K562 (cell line): ENCODE results near the gene RAD54L. TPM values are rescaled to one million over a fixed set of nuclear protein-coding genes. Genes with fewer than 3 reads are reported as not detected.

ENCODE experiments used
- FOXK2 ChIP-seq, 2 experiments: fragments of 450-650 bp; IDR thresholded peaks in 1 of 2; conservative IDR thresholded peaks in 1 of 2; 2 replicates each; pipeline ENCODE4 v1.6.1; 2016; ENCODE audit warnings: low read depth in 2 of 2, mild to moderate bottlenecking in 1 of 2
- JUN ChIP-seq, 2 experiments: sonication (generic) in 1 of 2; formaldehyde crosslinking in 1 of 2; IDR thresholded peaks; 2 replicates each; pipeline versions ENCODE4 v1.6.1 to v1.8.0; 2012 to 2022; ENCODE audit warnings: borderline replicate concordance in 2 of 2, mild to moderate bottlenecking in 2 of 2, improper control_type of control experiment in 1 of 2, low read depth in 1 of 2, low read length in 1 of 2, missing genetic modification reagents in 1 of 2
- MECOM ChIP-seq: fragments of 250-450 bp; sonication (Bioruptor Pico); IDR thresholded peaks from 2 replicates; pipeline ENCODE4 v1.8.0; 2022; ENCODE audit warnings: inconsistent platforms
- NFE2L1 ChIP-seq: fragments of 450-650 bp; IDR thresholded peaks from 2 replicates; pipeline ENCODE4 v1.6.1; 2016; ENCODE audit warnings: missing genetic modification characterization, low read depth, mild to moderate bottlenecking, missing compliant biosample characterization, moderate library complexity, borderline replicate concordance
- SLC30A9 ChIP-seq: fragments of 250-450 bp; sonication (Bioruptor Pico); IDR thresholded peaks from 2 replicates; pipeline ENCODE4 v1.8.0; 2022; ENCODE audit warnings: mild to moderate bottlenecking, moderate library complexity
- SMAD1 ChIP-seq: fragments of 150-350 bp; IDR thresholded peaks from 2 replicates; pipeline ENCODE4 v1.6.1; 2014; ENCODE audit warnings: low read length, low read depth; ENCODE audit not compliant: partially characterized antibody
- SMARCA5 ChIP-seq: fragments of 450-650 bp; IDR thresholded peaks from 2 replicates; pipeline ENCODE4 v1.6.1; 2016
- SP2 ChIP-seq: IDR thresholded peaks from 2 replicates; pipeline ENCODE4 v1.6.1; 2011; ENCODE audit warnings: mild to moderate bottlenecking, low read depth, low read length, moderate library complexity; ENCODE audit not compliant: poor library complexity, severe bottlenecking; ENCODE audit errors: extremely low read depth
- TBP ChIP-seq: optimal IDR thresholded peaks from 2 replicates; pipeline ENCODE3; 2011; ENCODE audit warnings: low read depth, low read length, improper control_type of control experiment
- ZBTB17 ChIP-seq: fragments of 450-650 bp; formaldehyde crosslinking; IDR thresholded peaks from 2 replicates; pipeline ENCODE4 v1.4.0; 2020; ENCODE audit warnings: mild to moderate bottlenecking
- ZFPM2 ChIP-seq: fragments of 250-450 bp; sonication (Bioruptor Pico); IDR thresholded peaks from 2 replicates; pipeline ENCODE4 v1.5.1; 2022; ENCODE audit warnings: mild to moderate bottlenecking
- ZNF785 ChIP-seq: fragments of 250-450 bp; sonication (Bioruptor Pico); IDR thresholded peaks from 2 replicates; pipeline ENCODE4 v1.4.0; 2020; ENCODE audit warnings: mild to moderate bottlenecking
- polyA plus RNA-seq, 8 experiments: library from polyadenylated mRNA; depleted of rRNA in 4 of 8; stranded (reverse) in 5 of 8; unstranded in 3 of 8; fragments of >200 nt; fragmentation: Nextera tagmentation in 2 of 8; fragmentation: Illumina TruSeq in 1 of 8; extraction: Ambion mirVana in 2 of 8; extraction: Trizol in 1 of 8; gene quantifications; 2 replicates each; pipeline versions ENCODE4 v1.2.1 to v1.2.3, GENCODE V29; 2011 to 2014; ENCODE audit warnings: inconsistent platforms in 1 of 8, missing spikeins in 1 of 8
- total RNA-seq, 7 experiments: library from RNA; depleted of rRNA in 6 of 7; stranded (reverse); fragments of >200 nt in 6 of 7; fragmentation: Illumina TruSeq in 2 of 7; extraction: Trizol in 2 of 7; gene quantifications; 2 replicates each; pipeline versions ENCODE4 v1.2.1 to v1.2.3, GENCODE V29; 2011 to 2021; ENCODE audit warnings: low replicate concordance in 1 of 7
- TF ChIP-seq, protein P1 (sequence below): fragments of 450-650 bp; IDR thresholded peaks from 2 replicates; pipeline ENCODE4 v1.6.1; 2016; ENCODE audit warnings: borderline replicate concordance
- TF ChIP-seq, protein P2 (sequence below): sonication (generic); formaldehyde crosslinking; IDR thresholded peaks from 2 replicates; pipeline ENCODE4 v1.8.1; 2022; ENCODE audit warnings: missing genetic modification reagents
- TF ChIP-seq, protein P3 (sequence below): sonication (generic); formaldehyde crosslinking; IDR thresholded peaks from 2 replicates; pipeline ENCODE4 v1.9.0; 2022; ENCODE audit warnings: mild to moderate bottlenecking, missing genetic modification reagents
- TF ChIP-seq, protein P4 (sequence below): IDR thresholded peaks from 2 replicates; pipeline ENCODE4 v1.6.1; 2012; ENCODE audit warnings: low read depth, low read length, improper control_type of control experiment, borderline replicate concordance
- TF ChIP-seq, protein P5 (sequence below): fragments of 250-450 bp; sonication (Bioruptor Pico); IDR thresholded peaks from 2 replicates; pipeline ENCODE4 v1.5.0; 2021; ENCODE audit warnings: mild to moderate bottlenecking, borderline replicate concordance

Gene RAD54L
- total and polyA plus RNA-seq, 9 of the 15 experiments (the other 6 are each of a cell fraction or from before 2014, with no cell fraction given), result 17.9 to 92.3 (median 37.5) TPM

DNA sequence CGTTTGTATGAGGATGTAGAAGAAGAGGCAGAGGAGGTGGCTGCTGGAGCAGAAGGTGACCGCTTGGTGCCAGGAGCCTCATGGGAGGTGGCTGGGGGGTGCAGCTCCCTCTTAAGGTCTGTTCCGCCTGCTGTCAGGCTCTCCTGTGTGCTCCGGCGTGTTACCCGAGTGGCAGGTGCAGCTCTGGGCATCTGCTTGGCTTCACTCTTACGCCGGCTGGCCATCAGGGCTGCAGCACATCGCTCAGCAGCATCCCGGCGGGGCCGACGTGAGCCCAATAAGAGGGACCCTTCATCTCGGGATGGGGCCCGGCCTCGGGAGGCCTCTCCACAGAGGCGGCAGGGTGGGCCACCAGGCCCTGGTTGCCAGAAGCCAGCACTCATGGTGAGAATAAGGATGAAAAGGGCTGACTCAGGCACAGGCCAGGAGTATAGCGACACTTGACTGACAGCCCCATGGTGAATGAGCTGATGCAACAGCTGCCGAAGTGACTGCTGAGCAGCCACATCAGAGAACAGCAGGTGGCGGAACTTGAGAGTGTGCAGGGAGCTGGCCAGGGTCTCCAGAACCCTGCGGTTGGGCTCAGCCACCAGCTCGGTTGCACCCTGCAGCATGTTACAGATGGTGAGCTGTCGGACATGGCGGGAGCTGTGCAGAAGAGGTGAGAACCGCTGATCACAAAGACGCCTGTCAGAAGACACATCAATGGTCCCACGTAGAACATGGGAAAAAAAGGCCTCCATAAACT, 38.3 kb downstream of the RAD54L start (continued):
- TF ChIP-seq, protein P1, sequence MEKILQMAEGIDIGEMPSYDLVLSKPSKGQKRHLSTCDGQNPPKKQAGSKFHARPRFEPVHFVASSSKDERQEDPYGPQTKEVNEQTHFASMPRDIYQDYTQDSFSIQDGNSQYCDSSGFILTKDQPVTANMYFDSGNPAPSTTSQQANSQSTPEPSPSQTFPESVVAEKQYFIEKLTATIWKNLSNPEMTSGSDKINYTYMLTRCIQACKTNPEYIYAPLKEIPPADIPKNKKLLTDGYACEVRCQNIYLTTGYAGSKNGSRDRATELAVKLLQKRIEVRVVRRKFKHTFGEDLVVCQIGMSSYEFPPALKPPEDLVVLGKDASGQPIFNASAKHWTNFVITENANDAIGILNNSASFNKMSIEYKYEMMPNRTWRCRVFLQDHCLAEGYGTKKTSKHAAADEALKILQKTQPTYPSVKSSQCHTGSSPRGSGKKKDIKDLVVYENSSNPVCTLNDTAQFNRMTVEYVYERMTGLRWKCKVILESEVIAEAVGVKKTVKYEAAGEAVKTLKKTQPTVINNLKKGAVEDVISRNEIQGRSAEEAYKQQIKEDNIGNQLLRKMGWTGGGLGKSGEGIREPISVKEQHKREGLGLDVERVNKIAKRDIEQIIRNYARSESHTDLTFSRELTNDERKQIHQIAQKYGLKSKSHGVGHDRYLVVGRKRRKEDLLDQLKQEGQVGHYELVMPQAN, result no peak
- TF ChIP-seq, protein P2, sequence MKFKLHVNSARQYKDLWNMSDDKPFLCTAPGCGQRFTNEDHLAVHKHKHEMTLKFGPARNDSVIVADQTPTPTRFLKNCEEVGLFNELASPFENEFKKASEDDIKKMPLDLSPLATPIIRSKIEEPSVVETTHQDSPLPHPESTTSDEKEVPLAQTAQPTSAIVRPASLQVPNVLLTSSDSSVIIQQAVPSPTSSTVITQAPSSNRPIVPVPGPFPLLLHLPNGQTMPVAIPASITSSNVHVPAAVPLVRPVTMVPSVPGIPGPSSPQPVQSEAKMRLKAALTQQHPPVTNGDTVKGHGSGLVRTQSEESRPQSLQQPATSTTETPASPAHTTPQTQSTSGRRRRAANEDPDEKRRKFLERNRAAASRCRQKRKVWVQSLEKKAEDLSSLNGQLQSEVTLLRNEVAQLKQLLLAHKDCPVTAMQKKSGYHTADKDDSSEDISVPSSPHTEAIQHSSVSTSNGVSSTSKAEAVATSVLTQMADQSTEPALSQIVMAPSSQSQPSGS (CRISPR knock-in tag), result no peak
- TF ChIP-seq ZBTB17 (CRISPR knock-in tag) (no peak), NFE2L1 (tag) (no peak), ZFPM2 (no peak), ZNF785 (no peak), SLC30A9 (CRISPR knock-in tag) (no peak), FOXK2 (conservative IDR thresholded peaks at IDR 0.05 in 1 of 2, IDR thresholded peaks at IDR 0.05 in 1 of 2; ENCODE audit: low read depth in 2 of 2) (no peak), SMARCA5 (no peak), JUN (IDR thresholded peaks at IDR 0.05; ENCODE audit: borderline replicate concordance, low read depth, low read length) (peak; percentile 58; the same call in 1 of the 2 replicates), JUN (CRISPR knock-in tag; IDR thresholded peaks at IDR 0.05; ENCODE audit: borderline replicate concordance) (0 out of 2 replicates have a peak, but pooled peaks have one; percentile 56), SMAD1 (no peak), TBP (no peak), SP2 (no peak), MECOM (CRISPR knock-in tag) (peak; percentile 58; the same call in 1 of the 2 replicates)
- TF ChIP-seq, protein P3, sequence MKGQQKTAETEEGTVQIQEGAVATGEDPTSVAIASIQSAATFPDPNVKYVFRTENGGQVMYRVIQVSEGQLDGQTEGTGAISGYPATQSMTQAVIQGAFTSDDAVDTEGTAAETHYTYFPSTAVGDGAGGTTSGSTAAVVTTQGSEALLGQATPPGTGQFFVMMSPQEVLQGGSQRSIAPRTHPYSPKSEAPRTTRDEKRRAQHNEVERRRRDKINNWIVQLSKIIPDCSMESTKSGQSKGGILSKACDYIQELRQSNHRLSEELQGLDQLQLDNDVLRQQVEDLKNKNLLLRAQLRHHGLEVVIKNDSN (CRISPR knock-in tag), result peak; percentile 35; the same call in 1 of the 2 replicates
- TF ChIP-seq, protein P4, sequence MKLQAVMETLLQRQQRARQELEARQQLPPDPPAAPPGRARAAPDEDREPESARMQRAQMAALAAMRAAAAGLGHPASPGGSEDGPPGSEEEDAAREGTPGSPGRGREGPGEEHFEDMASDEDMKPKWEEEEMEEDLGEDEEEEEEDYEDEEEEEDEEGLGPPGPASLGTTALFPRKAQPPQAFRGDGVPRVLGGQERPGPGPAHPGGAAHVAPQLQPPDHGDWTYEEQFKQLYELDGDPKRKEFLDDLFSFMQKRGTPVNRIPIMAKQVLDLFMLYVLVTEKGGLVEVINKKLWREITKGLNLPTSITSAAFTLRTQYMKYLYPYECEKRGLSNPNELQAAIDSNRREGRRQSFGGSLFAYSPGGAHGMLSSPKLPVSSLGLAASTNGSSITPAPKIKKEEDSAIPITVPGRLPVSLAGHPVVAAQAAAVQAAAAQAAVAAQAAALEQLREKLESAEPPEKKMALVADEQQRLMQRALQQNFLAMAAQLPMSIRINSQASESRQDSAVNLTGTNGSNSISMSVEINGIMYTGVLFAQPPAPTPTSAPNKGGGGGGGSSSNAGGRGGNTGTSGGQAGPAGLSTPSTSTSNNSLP, result no peak
- TF ChIP-seq, protein P5, sequence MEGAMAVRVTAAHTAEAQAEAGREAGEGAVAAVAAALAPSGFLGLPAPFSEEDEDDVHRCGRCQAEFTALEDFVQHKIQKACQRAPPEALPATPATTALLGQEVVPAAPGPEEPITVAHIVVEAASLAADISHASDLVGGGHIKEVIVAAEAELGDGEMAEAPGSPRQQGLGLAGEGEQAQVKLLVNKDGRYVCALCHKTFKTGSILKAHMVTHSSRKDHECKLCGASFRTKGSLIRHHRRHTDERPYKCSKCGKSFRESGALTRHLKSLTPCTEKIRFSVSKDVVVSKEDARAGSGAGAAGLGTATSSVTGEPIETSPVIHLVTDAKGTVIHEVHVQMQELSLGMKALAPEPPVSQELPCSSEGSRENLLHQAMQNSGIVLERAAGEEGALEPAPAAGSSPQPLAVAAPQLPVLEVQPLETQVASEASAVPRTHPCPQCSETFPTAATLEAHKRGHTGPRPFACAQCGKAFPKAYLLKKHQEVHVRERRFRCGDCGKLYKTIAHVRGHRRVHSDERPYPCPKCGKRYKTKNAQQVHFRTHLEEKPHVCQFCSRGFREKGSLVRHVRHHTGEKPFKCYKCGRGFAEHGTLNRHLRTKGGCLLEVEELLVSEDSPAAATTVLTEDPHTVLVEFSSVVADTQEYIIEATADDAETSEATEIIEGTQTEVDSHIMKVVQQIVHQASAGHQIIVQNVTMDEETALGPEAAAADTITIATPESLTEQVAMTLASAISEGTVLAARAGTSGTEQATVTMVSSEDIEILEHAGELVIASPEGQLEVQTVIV, result no peak
